Measurements from ENCODE around the gene HSPD1. TPM values are rescaled to one million over a fixed set of nuclear protein-coding genes. Genes with fewer than 3 reads are reported as not detected.

Gene HSPD1
- total RNA-seq, 4 donors from 2014 or later = 82.0 to 104 (median 88.2) TPM

GRCh38 chr2:197464175-197464574 is 35.5 kb downstream of the HSPD1 start:
- Histone ChIP-seq H3K36me3 (peaks cover 0 to 52% of the 10 kb centered on the region in 2 donors), H3K9me3 (no peaks in the 10 kb centered on the region), H3K27ac (no peak overlapping the region), H3K4me1 (peaks cover 4 to 8% of the 10 kb centered on the region in 2 donors), H3K27me3 (no peaks in the 10 kb centered on the region), H3K4me3 (no peak overlapping the region)
- in situ Hi-C loops (cut with MboI; ENCODE audit: low sequenced_read_pairs in 4 of 4) (no loop called here), intact Hi-C loops (cut with DNase I; ENCODE audit: low total_unique reads) (no loop called here)
- DNase-seq = no peak
- TF ChIP-seq CTCF (IDR thresholded peaks at IDR 0.05 in 4 of 5, conservative IDR thresholded peaks at IDR 0.05 in 1 of 5) = no peak
- ATAC-seq = no peak

GRCh38 chr2:197461057-197461456 is 38.6 kb downstream of the HSPD1 start:
- intact Hi-C loops (cut with DNase I; ENCODE audit: low total_unique reads) = no loop called here
- ATAC-seq = peak in 1 of 2 donors; percentile 30
- Histone ChIP-seq H3K9me3 (no peaks in the 10 kb centered on the region), H3K36me3 (peaks cover 0 to 25% of the 10 kb centered on the region in 2 donors), H3K27ac (no peak overlapping the region), H3K4me3 (no peak overlapping the region), H3K4me1 (peaks cover 9 to 10% of the 10 kb centered on the region in 2 donors), H3K27me3 (no peaks in the 10 kb centered on the region)
- DNase-seq = no peak
- in situ Hi-C loops (cut with MboI; ENCODE audit: low sequenced_read_pairs in 4 of 4) = no loop called here
- TF ChIP-seq CTCF (IDR thresholded peaks at IDR 0.05 in 4 of 5, conservative IDR thresholded peaks at IDR 0.05 in 1 of 5) (no peak), POLR2A (IDR thresholded peaks at IDR 0.05) (no peak)

- in situ Hi-C loops (cut with MboI; ENCODE audit: low sequenced_read_pairs in 4 of 4) = no loop called here
- no peak overlapping the region for H3K27ac ChIP-seq
- TF ChIP-seq CTCF (IDR thresholded peaks at IDR 0.05 in 4 of 5, conservative IDR thresholded peaks at IDR 0.05 in 1 of 5) = no peak
- no peak for TF ChIP-seq POLR2A (IDR thresholded peaks at IDR 0.05)
- peaks cover 0 to 21% of the 10 kb centered on the region in 2 donors for H3K36me3 ChIP-seq
- H3K27me3 ChIP-seq = no peaks in the 10 kb centered on the region
- H3K4me3 ChIP-seq = no peak overlapping the region
- intact Hi-C loops (cut with DNase I; ENCODE audit: low total_unique reads) = no loop called here
- DNase-seq (no peak), ATAC-seq (no peak)
- no peaks in the 10 kb centered on the region for H3K9me3 ChIP-seq
- peaks cover 9 to 10% of the 10 kb centered on the region in 2 donors for H3K4me1 ChIP-seq
Measured at GRCh38 chr2:197460649-197461048, 39.0 kb downstream of the HSPD1 start.

GRCh38 chr2:197455428-197455827 is 44.2 kb downstream of the HSPD1 start:
- Histone ChIP-seq H3K27ac (no peak overlapping the region), H3K4me1 (peaks cover 16 to 28% of the 10 kb centered on the region in 2 donors), H3K36me3 (peaks cover 0 to 6% of the 10 kb centered on the region in 2 donors), H3K27me3 (no peaks in the 10 kb centered on the region), H3K4me3 (no peak overlapping the region), H3K9me3 (no peaks in the 10 kb centered on the region)
- ATAC-seq (no peak), DNase-seq (no peak)
- in situ Hi-C loops (cut with MboI; ENCODE audit: low sequenced_read_pairs in 4 of 4) = loop anchor here in 1 of 4 donors (10.0 kb wide), 1 partner anchor 49 kb away; the partner anchor contains the start of gene HSPE1
- intact Hi-C loops (cut with DNase I; ENCODE audit: low total_unique reads) = no loop called here
- TF ChIP-seq POLR2A (IDR thresholded peaks at IDR 0.05) (no peak), CTCF (IDR thresholded peaks at IDR 0.05 in 4 of 5, conservative IDR thresholded peaks at IDR 0.05 in 1 of 5) (no peak)

- peaks cover 0 to 1% of the 10 kb centered on the region in 2 donors for H3K36me3 ChIP-seq
- no peak for ATAC-seq
- DNase-seq = no peak
- intact Hi-C loops (cut with DNase I; ENCODE audit: low total_unique reads) = loop anchor here (5.0 kb wide), 1 partner anchor 252 kb away; the partner anchor contains the start of gene MARS2
- in situ Hi-C loops (cut with MboI; ENCODE audit: low sequenced_read_pairs in 4 of 4) = loop anchor here in 1 of 4 donors (10.0 kb wide), 1 partner anchor 50 kb away; the partner anchor contains the start of gene HSPE1
- peak overlapping the region; percentile 93 to 100 (median 98) for H3K27ac ChIP-seq
- H3K27me3 ChIP-seq = no peaks in the 10 kb centered on the region
- H3K4me1 ChIP-seq = peaks cover 16 to 27% of the 10 kb centered on the region in 2 donors
- H3K4me3 ChIP-seq = peak overlapping the region; percentile 78 to 94 (median 84)
- no peak for TF ChIP-seq POLR2A (IDR thresholded peaks at IDR 0.05)
- no peak for TF ChIP-seq CTCF (IDR thresholded peaks at IDR 0.05 in 4 of 5, conservative IDR thresholded peaks at IDR 0.05 in 1 of 5)
- H3K9me3 ChIP-seq = no peaks in the 10 kb centered on the region
Measured at GRCh38 chr2:197454923-197455322, 44.7 kb downstream of the HSPD1 start.
